Activated CD4-positive, alpha-beta T cell treated with anti-CD3 and anti-CD28 coated beads, Interleukin-2, Interleukin-4, amounts not matched to agents 100 ng/mL and 50 ng/mL, durations not matched to agents 16 hours and 8 hours (primary cell): ENCODE measurements around the gene TNFSF13.
A peak's percentile ranks its signal among the peaks of the same experiment; 100 is the strongest.

ENCODE experiments used
- DNase-seq: peaks from one replicate; pipeline ENCODE4 v3.0.0-alpha.2; 2020; ENCODE audit warnings: low spot score

The TNFSF13 gene

DNA sequence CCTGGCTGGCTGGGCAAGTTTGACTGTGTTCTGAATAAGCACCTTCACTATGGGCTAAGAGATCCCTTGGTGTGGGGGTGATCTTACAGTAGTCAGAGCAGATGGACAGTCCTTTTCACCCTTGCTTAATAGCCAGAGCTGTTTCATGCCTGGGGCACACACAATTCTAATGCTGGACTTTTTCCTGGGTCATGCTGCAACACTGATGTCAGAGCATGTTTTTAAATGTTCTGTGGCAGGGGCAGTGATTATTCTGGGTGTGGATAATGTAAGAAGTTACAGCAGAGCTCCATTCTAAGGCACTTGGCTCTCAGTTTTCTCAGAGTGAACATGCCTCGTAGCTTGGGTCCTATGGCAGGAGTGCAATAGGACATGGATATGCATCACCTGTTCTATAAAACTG is 16.9 kb downstream of the TNFSF13 start:
- DNase-seq: no peak

DNA sequence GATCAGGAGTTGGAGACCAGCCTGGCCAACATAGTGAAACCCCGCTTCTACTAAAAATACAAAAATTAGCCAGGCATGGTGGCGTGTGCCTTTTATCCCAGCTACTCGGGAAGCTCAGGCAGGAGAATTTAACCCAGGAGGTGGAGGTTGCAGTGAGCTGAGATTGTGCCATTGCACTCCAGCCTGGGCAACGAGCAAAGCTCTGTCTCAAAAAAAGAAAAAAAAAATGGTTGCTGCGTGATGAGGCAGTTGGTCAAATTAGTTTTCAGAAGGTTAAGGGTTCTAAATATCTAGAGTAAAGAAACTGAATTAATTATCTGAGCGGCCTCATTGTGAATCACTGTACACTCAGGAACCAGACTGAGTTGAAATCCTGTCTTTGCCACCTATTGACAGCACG is 17.4 kb downstream of the TNFSF13 start:
- DNase-seq: no peak

DNA sequence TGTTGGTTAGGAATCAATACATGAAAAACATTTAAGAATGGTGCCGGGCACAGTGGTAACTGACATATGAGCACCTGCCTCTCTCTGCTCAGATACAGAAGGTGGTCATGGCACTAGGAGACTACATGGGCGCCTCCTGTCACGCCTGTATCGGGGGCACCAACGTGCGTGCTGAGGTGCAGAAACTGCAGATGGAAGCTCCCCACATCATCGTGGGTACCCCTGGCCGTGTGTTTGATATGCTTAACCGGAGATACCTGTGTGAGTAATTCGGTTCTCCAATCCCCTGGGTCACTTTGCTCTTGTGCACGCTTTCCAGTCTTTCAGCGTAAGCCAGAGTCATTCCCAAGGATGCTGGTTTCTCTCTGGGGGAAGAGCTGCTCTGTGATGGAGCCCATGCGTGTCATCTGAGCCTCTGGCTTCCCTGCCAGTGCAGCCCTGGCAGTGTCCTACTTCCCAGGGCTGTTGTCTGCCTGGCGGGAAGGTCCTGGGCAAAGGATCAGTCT is 17.9 kb downstream of the TNFSF13 start:
- DNase-seq: no peak

DNA sequence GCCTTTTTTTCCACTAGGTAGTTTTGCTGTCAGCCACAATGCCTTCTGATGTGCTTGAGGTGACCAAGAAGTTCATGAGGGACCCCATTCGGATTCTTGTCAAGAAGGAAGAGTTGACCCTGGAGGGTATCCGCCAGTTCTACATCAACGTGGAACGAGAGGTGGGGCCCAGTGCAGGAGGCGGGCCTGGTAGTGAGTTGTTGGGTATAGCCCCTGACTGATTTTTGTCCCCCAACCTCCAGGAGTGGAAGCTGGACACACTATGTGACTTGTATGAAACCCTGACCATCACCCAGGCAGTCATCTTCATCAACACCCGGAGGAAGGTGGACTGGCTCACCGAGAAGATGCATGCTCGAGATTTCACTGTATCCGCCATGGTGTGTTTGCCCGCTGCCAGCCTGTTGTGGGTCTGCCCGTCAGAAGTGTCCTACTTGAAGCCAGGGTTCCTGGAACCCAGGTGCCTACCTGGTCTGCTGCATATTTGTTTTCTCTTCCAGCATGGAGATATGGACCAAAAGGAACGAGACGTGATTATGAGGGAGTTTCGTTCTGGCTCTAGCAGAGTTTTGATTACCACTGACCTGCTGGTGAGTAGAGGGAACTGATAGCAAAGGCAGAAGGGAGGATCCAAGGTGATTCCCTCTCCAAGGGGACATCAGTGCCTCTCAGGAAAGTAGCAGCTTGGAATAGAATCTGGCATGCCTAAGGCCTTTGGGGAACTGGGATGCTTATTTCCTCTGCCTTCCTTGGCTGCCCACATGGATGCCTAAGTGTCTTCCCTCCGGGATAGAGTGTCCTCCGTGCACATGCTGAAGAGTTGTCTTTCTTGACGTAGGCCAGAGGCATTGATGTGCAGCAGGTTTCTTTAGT is 19.0 kb downstream of the TNFSF13 start:
- DNase-seq: no peak

DNA sequence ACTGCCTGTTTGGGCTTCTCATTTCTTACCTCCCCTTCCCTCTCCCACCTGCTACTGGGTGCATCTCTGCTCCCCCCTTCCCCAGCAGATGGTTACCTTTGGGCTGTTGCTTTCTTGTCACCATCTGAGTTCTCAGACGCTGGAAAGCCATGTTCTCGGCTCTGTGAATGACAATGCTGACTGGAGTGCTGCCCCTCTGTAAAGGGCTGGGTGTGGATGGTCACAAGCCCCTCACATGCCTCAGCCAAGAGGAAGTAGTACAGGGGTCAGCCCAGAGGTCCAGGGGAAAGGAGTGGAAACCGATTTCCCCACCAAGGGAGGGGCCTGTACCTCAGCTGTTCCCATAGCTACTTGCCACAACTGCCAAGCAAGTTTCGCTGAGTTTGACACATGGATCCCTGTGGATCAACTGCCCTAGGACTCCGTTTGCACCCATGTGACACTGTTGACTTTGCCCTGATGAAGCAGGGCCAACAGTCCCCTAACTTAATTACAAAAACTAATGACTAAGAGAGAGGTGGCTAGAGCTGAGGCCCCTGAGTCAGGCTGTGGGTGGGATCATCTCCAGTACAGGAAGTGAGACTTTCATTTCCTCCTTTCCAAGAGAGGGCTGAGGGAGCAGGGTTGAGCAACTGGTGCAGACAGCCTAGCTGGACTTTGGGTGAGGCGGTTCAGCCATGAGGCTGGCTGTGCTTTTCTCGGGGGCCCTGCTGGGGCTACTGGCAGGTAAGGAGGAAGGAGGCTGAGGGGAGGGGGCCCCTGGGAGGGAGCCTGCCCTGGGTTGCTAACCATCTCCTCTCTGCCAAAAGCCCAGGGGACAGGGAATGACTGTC is 20.7 kb downstream of the TNFSF13 start, which contains the start of gene CD68:
Gene CD68 (plus strand): TSS at position 638 of the 833 bp plus-strand sequence. CDS start 40 bp downstream, at position 678.
- peak; percentile 89 for DNase-seq

DNA sequence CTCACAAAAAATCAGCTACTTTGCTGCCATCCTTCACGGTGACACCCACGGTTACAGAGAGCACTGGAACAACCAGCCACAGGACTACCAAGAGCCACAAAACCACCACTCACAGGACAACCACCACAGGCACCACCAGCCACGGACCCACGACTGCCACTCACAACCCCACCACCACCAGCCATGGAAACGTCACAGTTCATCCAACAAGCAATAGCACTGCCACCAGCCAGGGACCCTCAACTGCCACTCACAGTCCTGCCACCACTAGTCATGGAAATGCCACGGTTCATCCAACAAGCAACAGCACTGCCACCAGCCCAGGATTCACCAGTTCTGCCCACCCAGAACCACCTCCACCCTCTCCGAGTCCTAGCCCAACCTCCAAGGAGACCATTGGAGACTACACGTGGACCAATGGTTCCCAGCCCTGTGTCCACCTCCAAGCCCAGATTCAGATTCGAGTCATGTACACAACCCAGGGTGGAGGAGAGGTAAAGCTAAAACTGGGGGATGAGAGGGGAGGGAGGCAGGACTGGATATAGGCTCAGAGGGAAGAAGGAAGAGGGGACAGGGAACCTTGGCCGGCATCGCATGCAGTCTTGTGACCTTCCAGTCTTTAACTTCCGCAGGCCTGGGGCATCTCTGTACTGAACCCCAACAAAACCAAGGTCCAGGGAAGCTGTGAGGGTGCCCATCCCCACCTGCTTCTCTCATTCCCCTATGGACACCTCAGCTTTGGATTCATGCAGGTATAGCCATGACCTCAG is 21.5 kb downstream of the TNFSF13 start:
- DNase-seq: no peak

DNA sequence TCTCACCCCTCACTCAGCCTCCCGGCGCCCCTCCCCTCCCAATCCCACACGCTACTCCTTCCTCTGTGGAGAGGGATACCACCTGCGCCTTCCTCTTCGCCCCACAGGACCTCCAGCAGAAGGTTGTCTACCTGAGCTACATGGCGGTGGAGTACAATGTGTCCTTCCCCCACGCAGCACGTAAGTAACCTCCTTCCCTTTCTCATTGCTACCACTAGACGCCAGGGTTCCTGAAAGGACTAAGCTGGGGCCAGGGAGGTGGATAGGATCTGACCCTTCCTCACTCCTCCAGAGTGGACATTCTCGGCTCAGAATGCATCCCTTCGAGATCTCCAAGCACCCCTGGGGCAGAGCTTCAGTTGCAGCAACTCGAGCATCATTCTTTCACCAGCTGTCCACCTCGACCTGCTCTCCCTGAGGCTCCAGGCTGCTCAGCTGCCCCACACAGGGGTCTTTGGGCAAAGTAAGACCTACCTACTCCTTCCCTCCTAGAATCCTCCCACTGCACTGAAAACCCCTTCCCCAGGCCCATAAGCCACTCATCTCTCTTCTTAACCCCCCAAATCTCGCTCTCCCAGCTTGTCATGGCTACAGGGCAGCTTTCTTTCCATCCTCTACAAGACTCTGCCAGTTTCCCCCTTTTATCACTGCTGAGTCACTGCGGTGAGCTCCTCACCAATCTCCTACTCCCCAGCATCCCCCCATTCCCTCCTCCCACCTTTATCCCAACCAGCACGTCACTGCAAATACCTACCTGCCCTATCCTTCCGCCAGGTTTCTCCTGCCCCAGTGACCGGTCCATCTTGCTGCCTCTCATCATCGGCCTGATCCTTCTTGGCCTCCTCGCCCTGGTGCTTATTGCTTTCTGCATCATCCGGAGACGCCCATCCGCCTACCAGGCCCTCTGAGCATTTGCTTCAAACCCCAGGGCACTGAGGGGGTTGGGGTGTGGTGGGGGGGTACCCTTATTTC is 22.3 kb downstream of the TNFSF13 start:
- DNase-seq: no peak

DNA sequence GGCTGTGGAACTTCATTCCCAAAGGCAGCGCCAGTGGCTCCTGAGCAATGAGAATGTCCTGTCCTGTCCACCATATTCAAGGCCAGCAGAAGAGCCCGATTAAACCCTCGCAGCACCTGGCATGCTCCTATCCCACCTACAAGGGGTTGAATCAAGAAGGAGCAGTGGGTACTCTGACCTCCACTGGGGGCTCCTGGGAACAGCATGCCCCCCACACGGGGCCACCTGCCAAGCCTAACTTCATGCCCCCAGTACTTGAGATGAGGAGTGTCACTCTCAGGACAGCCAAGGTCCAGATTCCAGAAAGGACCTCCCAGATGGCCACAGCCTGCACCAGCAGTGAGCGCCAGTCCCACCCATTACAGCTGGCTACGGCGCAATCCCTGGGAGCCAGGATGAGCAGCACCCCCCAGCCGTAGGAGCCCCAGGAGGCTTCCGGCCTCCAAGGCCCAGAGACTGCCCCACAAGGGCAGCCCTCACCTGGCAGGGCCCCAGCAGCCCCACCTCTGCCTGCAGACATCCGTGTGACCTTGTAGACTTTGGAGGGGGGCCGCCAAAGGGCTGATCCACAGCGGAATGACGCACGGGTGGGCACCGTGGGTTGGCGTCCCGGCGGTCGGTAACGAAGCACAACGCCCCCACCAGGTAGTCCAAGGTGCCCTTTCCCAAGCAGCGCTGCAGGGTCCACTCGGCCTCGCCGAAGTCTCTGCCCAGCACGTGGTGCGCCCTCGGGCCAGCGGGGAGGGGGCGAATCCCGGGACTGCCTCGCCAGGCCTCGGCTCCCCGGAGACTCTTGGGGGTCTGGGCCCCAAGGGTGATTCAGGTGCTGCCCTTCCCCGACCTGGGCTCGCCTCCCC is 24.1 kb downstream of the TNFSF13 start:
- no peak for DNase-seq

DNA sequence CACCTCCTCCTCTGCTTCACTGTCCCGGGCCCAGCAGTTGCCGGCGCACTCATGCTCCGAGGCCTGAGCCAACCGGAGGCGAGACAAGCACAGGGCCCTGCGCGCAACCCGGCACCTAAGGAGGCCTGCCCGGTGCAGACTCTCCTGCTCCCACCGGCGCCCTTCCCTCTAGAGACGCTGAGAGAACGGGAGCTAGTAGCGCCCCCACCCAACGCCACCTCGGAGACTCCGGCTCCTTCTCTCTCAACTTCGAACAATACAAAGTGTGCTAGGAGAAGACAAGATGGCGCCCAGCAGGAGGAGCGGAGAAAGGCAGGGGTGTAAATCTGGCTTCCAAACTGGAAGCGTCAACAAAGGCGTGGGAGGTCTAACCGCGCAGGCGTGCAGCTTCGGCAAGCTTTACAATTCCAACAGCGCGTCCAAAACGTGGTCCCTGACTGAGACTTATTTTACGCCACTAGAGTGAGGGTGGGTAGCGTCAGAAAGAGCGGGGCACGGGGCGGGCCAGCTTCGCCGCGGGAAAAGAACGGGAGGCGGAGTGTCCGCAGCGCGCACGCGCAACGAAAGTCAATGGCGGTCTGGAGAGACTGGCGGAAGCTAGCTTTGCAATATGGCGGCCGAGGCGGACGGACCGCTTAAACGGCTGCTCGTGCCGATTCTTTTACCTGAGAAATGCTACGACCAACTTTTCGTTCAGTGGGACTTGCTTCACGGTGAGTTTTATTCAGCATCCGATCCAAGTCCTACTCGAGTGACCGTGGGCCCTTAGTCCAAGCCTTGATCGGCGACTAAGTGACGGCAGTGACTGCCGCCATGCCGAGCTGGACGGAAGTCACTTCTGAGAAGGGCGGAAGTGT is 24.9 kb downstream of the TNFSF13 start, which contains the start of gene MPDU1:
Gene MPDU1 (plus strand): TSS at position 600 of the 857 bp plus-strand sequence. CDS start 11 bp downstream, at position 611.
- DNase-seq: peak; percentile 97

DNA sequence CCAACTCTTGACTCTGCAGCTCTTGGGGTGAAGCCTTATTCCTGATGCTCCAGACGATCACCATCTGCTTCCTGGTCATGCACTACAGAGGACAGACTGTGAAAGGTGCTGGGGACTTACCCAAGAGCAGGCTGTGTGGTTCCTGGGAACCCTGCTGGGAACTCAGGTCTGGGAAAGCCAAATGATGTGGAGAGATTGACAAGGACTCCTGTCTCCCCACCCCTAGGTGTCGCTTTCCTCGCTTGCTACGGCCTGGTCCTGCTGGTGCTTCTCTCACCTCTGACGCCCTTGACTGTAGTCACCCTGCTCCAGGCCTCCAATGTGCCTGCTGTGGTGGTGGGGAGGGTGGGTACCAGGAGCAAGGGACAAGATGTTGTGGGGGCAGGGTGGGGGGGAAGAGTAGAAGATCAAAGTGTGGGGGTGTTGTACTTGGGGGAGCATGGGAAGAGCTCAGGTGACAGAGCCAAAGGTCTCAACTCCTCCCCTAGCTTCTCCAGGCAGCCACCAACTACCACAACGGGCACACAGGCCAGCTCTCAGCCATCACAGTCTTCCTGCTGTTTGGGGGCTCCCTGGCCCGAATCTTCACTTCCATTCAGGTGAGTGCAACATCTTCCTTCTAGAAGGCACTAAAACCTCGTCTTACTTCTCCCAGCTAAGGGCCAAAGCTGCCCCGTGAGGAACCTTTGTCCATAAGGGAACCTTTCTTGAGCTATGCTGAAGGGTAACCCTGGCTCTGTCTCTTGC is 28.3 kb downstream of the TNFSF13 start:
- no peak for DNase-seq

DNA sequence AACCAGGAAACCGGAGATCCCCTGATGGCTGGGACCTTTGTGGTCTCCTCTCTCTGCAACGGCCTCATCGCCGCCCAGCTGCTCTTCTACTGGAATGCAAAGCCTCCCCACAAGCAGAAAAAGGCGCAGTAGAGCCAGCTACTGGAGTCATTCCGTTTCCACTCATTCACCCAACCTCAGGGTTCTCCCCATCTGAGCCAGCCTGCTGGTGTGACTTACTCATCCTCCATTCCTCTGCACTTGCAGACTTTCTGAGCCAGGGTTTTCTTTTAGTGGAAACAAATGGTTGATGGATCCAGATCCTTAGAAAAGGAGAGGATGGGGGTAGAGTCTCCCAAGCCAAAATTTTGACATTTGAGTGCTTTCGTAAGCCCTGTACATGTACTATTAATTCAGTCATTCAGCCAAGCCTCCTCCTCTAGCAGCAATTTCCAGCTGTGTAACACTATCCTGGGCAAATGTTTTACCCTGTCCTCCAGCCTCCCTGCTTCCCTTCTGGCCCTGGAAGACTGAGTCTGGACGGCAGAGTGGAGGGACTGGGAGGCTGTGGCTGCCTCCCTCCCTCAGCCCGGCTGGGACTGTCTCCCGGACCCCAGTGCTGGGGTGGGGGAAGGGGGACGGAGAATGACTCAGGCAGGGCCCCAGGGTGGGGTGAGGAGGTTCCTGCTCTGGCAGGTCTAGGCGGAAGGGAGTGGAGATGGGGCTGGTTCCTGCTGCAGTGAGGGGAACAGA is 29.0 kb downstream of the TNFSF13 start:
- no peak for DNase-seq

DNA sequence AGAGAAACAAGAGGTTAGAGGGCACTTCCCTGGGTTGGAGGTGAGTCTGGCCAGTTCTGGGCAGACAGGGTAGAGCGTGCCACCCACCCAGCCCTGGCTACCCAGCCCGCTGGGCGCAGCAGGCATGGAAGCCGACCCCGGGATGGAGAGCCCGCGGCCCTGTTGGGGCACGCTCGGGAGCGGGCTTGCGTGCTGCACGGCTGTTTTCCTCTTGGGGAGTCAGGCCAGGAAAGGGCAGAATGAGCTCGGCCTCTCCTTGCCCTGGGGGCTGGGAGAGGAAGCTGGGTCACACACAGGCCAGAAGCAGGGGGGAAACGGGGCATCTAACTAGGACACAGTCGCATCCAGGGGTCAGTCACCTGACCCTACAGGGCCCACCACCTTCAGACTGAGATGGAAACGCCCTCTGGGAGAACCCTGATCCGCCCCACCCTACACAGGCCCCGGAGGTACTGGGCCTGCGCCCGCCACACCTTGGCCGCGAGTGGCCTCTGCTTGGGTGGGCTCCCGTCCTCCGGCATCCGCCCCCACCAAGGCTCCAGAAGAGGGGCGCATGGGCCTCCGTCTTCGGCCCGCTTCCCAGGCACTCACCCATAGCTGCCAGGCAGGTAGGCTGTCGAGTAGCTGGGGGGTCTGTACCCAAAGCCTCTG is 30.1 kb downstream of the TNFSF13 start:
- no peak for DNase-seq

DNA sequence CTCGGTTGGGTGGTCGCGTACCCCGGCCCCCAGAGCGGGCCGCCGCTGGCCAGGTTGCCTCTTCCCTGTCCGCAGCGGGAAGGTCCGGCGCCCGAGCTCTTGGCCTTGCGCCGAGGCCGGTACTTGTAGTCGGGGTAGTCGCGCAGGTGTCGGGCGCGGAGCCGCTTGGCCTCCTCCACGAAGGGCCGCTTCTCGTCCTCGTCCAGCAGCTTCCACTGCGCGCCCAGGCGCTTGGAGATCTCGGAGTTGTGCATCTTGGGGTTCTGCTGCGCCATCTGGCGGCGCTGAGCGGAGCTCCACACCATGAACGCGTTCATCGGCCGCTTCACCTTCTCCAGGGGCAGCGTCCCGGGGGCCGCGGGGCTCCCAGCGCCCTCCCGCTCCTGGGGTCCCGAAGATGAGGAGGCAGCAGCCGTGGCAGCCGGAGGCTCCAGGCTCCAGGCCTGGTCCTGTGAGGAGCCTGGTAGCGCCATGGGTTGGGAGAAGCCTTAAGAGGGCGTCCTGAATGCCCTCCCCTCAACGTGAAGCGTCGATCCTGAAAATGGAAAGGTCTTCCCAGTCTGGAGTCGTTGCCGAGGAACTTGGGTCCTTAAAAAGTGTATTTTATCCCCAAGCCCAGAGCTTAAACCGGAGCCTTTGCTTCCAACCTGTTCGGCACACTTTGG is 30.8 kb downstream of the TNFSF13 start:
- peak; percentile 67 for DNase-seq

DNA sequence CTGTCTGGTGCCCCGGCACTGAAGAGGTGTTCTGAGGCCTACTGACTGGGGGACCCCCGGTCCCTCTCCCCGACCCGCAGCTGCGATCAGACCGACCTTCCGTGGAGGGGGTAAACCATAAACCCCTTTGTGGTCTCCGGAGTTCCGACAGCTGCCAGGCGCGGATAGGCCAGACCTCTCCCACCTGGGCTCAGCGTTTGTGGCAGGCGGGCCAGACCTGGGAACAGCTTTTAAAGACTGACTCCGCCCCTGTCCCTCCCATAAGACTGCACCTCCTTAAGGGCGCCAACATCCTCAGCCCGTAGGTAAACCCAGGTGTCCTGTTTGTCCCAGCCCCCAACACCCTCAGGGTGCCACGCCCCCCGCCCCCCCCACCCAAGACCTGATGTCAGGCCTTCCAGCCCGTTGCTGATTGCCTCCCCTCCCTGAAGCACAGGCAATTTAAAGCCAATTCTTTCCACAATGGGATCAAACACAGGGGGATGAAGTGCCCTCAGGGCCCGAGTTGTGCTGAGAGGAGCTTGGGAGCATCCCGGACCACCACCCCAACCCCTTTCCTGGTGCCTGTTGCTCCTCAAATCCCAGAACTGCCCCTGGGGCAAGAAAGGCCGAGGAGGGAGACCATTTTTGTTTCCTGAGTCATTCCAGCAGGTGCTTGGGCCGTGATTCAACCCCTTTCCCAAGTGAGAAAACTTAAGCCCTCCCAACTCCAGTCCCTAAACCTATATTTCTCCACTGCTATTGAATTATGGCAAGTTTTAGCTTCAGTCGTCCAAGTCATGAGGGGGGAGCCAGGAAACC is 31.5 kb downstream of the TNFSF13 start, which contains the start of gene SOX15:
Gene SOX15 (minus strand): TSS at position 204 of the 801 bp plus-strand sequence. CDS start 418 bp downstream, outside the sequence.
- no peak for DNase-seq

DNA sequence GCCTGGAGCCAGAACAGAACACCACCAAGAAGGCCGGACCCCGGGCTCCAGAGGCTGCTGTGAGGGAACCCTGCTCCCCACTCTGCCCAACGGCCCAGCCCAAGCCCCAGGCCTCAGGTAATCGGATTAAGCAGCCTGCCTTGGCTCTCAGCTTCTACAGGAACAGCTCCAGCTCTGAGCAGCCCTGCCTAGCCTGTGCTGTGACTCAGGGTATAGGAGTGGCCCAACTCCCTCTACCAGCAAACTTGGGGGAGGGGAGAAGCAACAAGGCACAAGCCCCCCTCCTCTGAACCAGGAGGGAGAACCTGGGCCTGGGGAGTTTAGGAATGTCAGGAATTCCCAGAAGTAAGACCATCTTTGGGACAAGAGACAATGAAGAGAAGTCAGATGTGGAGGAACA is 32.2 kb downstream of the TNFSF13 start:
- no peak for DNase-seq
